Spleen (tissue), 7 donors: ENCODE measurements around the gene IRX2.

ENCODE experiments used
- CTCF ChIP-seq, 11 experiments: fragments of 200-600 bp in 7 of 11; fragments of 450-650 bp in 4 of 11; sonication (generic) in 4 of 11; IDR thresholded peaks in 8 of 11; conservative IDR thresholded peaks in 3 of 11; 1 replicate in 7 of 11; 2 replicates in 4 of 11; pipeline versions ENCODE4 v1.4.0 to v1.8.0; 2016 to 2021; ENCODE audit warnings: antibody characterized with exemption in 11 of 11, inconsistent platforms in 4 of 11, mild to moderate bottlenecking in 1 of 11
- POLR2AphosphoS5 ChIP-seq, 3 donors: sonication (generic); formaldehyde crosslinking; IDR thresholded peaks; one replicate each; pipeline ENCODE4 v1.5.1; 2017; ENCODE audit warnings: antibody characterized with exemption in 3 of 3
- donor health status: DM: no; HTN: no; CAD: no; lungs with moderate emphysema.
- donor health status: DM: no; HTN: no; CAD: no.
- donor health status: DM: no; HTN: no; CAD: no.

- TF ChIP-seq CTCF (IDR thresholded peaks at IDR 0.05 in 8 of 11, conservative IDR thresholded peaks at IDR 0.05 in 3 of 11) (no peak), POLR2AphosphoS5 (IDR thresholded peaks at IDR 0.05) (no peak)
These were observed 25.1 kb upstream of the IRX2 start for GRCh38 chr5:2776337-2777302.
